ENCODE data around the gene ROS1. TPM values are rescaled to one million over a fixed set of nuclear protein-coding genes. Genes with fewer than 3 reads are reported as not detected.
A peak's percentile ranks its signal among the peaks of the same experiment; 100 is the strongest.
"Not testable (repeated sequence)": the region's sequence is repeated elsewhere in the genome, so short reads cannot be mapped to it uniquely, and the experiment has no call there.

The ROS1 gene
- 0.43 and 0.76 TPM in 2 replicates for total RNA-seq (2014; rRNA removed; shearing (Covaris generic); ENCODE audit: low replicate concordance)

DNA sequence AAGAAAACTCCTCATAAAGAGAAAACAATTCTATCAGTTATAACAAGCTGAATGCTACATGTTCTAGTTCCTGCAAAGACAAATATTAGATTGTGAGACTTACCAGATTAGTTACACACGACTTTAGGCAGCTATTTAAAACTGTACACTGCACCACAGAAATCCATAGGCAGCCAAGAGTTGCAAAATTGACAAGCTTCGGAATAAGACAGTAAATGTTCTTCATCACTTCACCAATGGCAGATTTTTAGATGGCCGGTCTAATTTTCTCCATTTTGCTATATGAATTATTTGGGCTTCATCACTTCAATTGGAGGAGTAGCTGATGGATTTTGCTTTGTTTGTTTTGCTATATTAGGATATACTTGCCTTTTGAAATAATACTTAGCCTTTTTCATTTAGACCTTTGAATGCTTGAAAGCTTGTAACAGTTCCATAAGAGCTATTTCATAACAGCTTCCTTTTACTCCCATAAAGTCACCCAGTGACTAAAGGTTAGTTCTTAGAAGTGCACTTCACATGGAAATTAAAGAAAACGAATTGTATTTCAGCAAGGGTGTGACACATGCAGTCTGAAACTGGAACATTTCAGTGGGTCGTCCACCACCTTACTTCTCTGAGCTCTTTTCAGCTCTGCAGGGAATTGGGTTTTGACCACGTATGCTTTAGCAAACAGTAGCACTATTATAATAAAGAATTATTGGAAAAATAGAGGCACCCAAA is at the start of gene ROS1:
TSS of gene ROS1 (minus strand) at position 512 of the 723 bp plus-strand sequence. CDS start at position 226, 286 bp downstream.
- Histone ChIP-seq H3K4me3 (no peak within 1 kb of the TSS), H3K9me3 (peaks cover 7% of the 10 kb centered on the region; the same call in 1 of the 2 replicates), H3K36me3 (no peaks in the 10 kb centered on the region), H3K27me3 (no peaks in the 10 kb centered on the region)
- DNase-seq: no peak

DNA sequence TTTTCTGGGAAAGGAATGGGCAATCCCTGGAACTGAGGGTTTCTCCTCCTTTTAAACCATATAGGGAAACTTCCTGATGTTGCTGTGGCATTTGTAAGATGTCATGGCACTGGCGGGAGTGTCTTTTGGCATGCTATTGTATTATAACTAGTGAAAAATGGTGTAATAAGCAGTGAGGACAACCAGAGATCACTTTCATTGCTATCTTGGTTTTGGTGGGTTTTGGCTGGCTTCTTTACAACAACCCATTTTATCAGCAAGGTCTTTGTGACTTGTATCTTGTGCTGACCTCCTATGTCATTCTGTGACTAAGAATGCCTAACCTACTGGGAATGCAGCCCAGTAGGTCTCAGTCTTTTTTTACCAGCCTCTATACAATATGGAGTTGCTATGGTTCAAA is 47.7 kb upstream of the ROS1 start:
- H3K4me3 ChIP-seq: no peak overlapping the region
- DNase-seq: no peak
- H3K9me3 ChIP-seq: no peaks in the 10 kb centered on the region
- no peaks in the 10 kb centered on the region for H3K27me3 ChIP-seq
- no peaks in the 10 kb centered on the region for H3K36me3 ChIP-seq

DNA sequence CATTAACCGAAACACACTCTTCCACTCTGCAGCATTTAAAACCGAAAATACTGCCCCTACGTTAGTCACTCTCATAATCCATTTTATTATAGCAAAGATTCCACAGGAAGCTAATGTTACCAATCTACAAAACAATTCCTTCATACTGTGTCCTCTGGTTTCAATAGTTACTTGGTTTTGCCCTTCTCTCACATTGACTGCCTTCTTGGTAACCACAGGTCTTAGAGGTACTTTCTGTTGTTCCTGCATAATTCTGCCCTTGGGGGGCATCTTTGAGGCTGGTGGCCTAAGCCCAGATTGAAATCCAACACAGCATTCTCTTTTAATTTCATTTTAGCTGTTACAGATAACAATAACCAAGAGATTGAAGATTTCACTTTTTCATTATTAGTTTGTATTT is 46.9 kb upstream of the ROS1 start:
- Histone ChIP-seq H3K9me3 (no peaks in the 10 kb centered on the region), H3K36me3 (no peaks in the 10 kb centered on the region), H3K4me3 (no peak overlapping the region), H3K27me3 (no peaks in the 10 kb centered on the region)
- no peak for DNase-seq

DNA sequence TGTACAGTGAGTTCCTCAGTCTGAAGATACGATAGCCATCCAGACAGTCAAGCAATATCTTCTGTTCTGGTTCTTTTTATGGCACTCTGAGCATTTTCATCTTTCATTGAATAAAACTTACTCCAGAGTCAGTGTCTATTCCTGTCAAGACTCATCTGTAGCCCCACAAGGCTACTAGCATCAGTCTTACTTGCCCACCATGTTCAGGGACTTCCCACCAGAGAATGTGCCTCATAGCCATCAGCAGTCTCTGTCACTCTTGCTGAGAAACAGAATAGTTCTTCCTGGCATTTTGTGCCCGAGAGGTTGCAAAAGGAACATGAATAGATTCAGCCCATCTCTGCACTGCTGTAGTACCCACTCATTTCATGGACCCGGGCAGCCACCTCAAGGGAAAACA is 44.0 kb upstream of the ROS1 start:
- Histone ChIP-seq H3K4me3 (no peak overlapping the region), H3K9me3 (no peaks in the 10 kb centered on the region), H3K27me3 (no peaks in the 10 kb centered on the region), H3K36me3 (no peaks in the 10 kb centered on the region)
- no peak for DNase-seq

DNA sequence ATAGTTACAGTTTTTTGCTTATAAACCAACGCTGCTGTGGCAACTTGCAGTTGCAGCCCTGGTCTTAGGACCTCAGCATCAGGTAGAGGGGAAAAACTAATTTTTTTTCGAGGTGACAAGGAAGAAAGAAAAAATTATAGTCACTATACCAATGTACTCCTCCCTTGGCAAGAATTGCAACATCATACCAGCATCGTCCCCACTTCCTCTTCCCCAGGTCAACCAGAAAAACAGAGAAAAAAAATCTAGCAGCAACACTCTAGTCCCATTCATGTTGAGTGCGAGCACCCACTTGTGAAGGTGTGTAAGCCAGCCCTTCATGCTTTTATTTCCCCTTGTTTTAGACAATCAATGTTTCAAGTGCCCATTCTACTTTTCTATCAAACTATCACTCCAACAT is 43.6 kb upstream of the ROS1 start:
- no peaks in the 10 kb centered on the region for H3K9me3 ChIP-seq
- no peak overlapping the region for H3K4me3 ChIP-seq
- no peaks in the 10 kb centered on the region for H3K36me3 ChIP-seq
- no peak for DNase-seq
- no peaks in the 10 kb centered on the region for H3K27me3 ChIP-seq

DNA sequence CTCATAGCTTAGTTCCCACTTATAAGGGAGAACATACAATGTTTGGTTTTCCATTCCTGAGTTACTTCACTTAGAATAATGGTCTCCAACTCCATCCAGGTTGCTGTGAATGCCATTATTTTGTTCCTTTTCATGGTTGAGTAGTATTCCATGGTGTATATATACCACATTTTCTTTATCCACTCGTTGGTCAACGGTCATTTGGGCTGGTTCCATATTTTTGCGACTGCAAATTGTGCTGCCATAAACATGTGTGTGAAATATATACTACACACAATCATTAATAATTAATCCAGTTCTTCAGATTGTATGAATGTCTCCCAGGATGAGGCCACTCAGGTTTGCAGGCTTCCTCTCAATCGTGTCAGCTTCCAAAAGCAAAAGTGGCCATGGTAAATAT is 42.8 kb upstream of the ROS1 start:
- not testable (repeated sequence) for DNase-seq, H3K36me3 ChIP-seq, H3K27me3 ChIP-seq, H3K9me3 ChIP-seq, H3K4me3 ChIP-seq

DNA sequence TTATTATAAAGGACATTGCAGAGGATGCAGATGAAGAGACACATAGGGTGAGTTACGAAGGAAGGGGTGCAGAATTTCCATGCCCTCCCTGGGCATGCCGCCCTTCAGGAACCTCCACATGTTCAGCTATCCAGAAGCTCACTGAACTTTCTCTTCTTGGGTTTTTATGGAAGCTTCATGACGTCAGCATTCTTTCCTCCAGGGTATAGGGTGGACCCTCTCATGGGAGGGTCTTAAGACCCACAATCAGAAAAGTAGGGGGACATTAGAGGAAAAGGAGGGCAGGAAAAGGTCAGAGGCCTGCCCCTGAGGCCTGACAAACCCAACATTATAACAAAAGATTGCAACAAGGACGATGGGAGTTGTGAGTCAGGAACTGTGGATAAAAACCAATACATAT is 42.1 kb upstream of the ROS1 start:
- no peak overlapping the region for H3K4me3 ChIP-seq
- DNase-seq: no peak
- no peaks in the 10 kb centered on the region for H3K27me3 ChIP-seq
- peaks cover 5% of the 10 kb centered on the region; the same call in 1 of the 2 replicates for H3K9me3 ChIP-seq
- H3K36me3 ChIP-seq: no peaks in the 10 kb centered on the region

DNA sequence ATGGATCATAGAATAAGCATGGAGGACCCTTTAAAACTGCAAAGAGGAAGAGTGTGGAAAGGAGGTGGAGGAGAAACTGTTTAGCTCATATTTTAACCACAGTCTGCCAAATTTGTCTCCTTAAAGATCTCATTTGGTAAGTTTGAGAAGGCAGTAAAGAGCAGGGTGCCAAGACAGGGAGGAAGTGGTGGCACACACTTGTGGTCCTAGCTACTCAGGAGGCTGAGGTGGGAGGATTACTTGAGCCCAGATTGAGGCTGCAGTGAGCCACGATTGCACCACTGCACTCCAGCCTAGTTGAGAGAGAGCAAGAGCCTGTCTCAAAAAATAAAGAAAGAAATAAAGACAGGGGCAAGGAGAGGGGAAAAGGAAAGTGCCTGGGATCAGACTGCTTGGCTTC is 39.9 kb upstream of the ROS1 start:
- Histone ChIP-seq H3K36me3 (no peaks in the 10 kb centered on the region), H3K9me3 (peaks cover 5% of the 10 kb centered on the region; the same call in 1 of the 2 replicates), H3K4me3 (no peak overlapping the region), H3K27me3 (no peaks in the 10 kb centered on the region)
- DNase-seq: no peak

DNA sequence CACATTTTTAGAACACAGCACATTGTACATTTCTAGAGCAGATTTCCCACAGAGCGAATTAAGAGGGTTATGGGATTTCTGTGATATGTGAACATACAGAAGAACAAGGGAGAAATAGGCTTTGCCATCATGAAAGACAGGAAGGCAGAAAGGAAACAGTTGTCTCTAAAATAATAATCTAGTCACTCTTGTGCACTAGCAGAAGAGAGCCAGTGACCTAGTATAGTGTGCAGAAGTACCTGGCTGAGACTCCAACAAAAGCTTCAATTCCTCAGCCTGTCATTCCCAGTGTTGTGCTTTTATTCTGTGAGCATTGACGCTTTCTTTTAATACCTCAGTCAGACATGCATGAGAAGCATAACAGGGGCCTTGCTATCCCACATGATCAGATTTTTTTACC is 39.0 kb upstream of the ROS1 start:
- DNase-seq: no peak
- no peaks in the 10 kb centered on the region for H3K36me3 ChIP-seq
- no peak overlapping the region for H3K4me3 ChIP-seq
- peaks cover 5% of the 10 kb centered on the region; the same call in 1 of the 2 replicates for H3K9me3 ChIP-seq
- no peaks in the 10 kb centered on the region for H3K27me3 ChIP-seq

DNA sequence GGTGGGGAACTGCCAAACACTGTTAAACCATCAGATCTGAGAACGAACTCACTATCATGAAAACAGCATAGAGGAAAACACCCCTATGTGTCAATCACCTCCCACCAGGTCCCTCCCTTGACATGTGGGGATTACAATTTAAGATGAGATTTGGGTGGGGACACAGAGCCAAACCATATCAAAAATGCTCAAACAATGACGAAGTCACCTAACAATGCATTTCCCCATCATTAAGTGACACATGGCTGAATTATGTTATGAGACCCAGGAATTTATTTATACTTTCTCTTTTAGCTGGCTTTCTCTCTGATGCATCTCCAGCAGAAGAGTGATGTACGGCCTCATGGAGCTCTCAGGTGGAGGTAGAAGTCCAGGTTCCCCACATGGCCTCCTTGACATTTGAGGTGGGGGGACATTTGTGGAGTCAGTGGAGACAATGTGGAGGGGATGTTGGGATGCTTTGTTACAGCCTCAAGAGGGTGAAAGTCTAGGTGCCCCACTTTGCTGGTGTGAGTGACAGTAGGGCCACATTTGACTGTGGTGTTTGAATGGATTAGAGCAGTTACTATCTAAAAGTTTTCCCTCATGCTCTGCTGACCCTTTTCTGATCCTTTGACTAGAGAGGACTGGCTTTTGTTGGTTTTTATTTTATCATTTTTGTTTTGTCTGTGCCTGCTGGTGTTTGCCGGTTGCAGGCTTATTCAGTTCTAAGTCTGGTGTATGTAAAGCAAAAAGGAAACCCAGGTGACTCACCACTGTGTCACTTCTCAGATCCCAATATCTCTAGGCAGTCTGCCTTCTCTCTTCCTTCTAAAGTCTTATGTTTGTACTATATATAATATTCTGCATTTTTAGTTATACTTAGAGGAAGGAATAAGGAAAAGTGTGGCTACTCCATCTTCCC is 38.3 kb upstream of the ROS1 start:
- Histone ChIP-seq H3K36me3 (no peaks in the 10 kb centered on the region), H3K27me3 (no peaks in the 10 kb centered on the region), H3K9me3 (peaks cover 5% of the 10 kb centered on the region; the same call in 1 of the 2 replicates), H3K4me3 (no peak overlapping the region)
- DNase-seq: peak; percentile 42

DNA sequence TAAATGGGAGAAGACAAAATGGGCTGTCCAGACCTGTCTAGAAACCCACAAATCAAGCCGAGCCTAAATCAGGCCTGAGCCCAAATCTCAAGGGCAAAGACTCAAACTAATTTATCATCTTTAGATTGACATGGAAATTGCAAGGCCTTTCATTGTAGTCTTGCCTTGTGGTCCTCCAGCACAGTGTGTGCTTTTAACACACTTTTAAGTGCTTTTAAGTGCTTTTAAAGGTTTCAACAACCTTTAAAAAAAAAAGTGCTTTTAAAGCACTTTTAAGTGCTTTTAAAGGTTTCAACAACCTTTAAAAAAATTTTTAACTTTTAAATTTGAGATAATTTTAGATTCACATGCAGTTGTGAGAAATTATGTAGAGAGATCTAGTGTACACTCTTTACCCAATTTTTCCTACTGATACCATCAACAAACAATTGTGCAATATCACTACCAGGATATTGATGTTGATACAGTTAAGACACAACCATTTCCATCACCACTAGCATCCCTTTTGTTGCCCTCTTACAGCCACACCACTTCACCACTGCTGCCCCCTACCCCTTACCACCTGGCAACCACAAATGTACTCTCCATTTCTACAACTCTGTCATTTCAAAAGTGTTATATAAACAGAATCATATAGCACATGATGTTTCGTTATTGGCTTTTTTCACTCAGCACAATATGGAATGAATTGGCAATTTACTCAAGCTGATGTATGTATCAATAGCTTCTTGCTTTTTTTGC is 33.6 kb upstream of the ROS1 start:
- Histone ChIP-seq H3K27me3 (no peaks in the 10 kb centered on the region), H3K36me3 (no peaks in the 10 kb centered on the region), H3K9me3 (peaks cover 5% of the 10 kb centered on the region; the same call in 1 of the 2 replicates), H3K4me3 (no peak overlapping the region)
- DNase-seq: no peak

DNA sequence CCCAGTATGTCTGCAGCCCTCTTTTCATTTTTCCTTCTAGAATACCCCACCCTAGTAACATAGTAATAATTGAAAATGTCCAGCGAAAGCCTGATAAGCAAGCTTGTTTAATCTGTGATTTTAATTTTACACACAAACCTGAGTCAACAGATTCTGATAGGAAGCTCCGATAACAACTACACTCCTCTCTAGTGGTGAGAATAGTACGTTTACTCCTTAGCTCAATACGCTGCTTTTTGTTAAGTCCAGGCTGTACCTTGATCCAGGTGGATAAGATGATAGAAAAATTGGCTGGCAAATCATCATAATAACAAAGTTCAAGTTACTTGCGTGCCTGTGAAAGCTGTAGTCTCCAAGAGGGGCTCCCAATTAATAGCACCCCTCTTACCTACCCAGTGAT is 31.3 kb upstream of the ROS1 start:
- Histone ChIP-seq H3K36me3 (no peaks in the 10 kb centered on the region), H3K27me3 (no peaks in the 10 kb centered on the region), H3K9me3 (no peaks in the 10 kb centered on the region; the same call in 1 of the 2 replicates), H3K4me3 (no peak overlapping the region)
- DNase-seq: no peak

DNA sequence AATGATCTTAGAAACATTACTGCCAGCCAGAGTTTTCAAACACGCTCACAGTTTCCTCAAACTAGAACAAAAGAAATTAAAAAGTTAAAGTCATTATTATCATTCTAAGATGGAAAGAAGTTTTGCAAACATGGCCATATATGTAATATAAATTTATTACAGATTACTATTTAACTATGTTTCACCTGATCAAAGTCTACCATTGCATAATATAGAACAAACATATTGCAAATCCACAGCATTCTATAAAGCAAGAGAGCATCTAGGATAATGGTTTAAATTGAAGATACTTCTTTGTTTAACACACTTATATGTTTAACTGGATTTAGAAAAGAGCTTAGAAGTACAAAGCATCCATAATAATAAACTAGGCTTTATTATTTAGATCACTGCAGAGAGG is 30.5 kb upstream of the ROS1 start:
- DNase-seq: no peak
- no peaks in the 10 kb centered on the region for H3K27me3 ChIP-seq

DNA sequence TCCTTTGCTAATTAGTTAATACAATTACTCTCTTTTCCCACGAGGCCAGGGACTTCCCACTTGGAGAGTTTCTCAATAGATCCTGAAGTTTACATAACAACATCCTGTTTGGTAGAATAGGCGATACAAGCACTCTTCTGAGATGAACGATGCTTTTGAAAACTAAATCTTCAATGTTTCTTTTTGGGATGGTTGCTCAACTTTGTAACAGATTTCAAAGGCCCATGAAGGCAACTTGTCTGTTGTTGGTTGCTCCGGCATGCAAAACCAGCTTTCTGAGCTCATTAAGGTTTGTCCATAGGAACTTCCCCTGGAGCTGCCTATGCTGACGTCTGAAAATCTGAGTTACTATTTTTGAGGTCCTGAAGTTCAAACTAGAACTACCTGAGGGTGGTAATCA is 25.9 kb upstream of the ROS1 start:
- Histone ChIP-seq H3K27me3 (no peaks in the 10 kb centered on the region), H3K4me3 (no peak overlapping the region), H3K36me3 (no peaks in the 10 kb centered on the region), H3K9me3 (no peaks in the 10 kb centered on the region)
- DNase-seq: no peak

More for the DNA sequence above, 30.5 kb upstream of the ROS1 start:
- Histone ChIP-seq H3K9me3 (no peaks in the 10 kb centered on the region), H3K36me3 (no peaks in the 10 kb centered on the region), H3K4me3 (no peak overlapping the region)

DNA sequence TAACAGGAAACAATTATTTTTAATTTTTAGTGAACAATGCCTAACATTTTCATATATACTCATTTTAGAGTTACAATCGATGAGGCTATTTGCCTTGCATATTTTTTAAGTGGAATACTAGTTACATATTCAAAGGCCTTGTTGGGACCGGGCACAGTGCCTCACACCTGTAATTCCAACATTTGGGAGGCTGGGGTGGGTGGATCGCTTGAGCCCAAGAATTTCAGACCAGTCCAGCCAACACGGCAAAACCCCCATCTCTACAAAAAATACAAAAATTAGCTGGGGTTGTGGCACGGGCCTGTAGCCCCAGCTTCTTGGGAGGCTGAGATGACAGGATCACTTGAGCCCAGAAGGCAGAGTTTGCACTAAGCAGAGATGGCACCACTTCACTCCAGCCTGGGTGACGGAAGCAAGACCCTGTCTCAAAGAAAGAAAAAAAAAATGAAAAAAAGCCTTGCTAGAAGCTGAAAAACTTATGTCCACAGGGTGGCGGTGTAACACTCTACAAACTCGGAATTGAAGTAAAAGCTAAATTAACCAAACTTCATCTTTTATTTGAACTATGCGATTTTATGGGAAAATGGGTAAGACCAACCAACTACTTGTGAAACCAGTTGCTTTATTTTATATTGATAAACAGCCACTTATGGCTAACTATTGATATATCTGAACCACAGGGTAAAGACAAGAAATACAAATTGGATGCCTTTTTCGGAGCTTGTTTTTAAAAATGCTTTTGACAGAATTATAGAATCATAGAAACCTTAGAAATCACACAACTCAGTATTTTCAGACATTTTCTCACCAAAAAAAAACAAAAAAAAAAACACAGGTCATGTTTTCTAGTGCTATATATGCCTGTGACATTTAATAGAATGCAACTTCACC is 24.1 kb upstream of the ROS1 start:
- Histone ChIP-seq H3K9me3 (no peaks in the 10 kb centered on the region), H3K36me3 (no peaks in the 10 kb centered on the region), H3K27me3 (no peaks in the 10 kb centered on the region), H3K4me3 (no peak overlapping the region)
- peak; percentile 48 for DNase-seq
